HG03571 (cell line): ENCODE results near the gene SMARCA4.

Experiments used
- ATAC-seq: cut with Tn5 transposase; IDR thresholded peaks from one replicate; pipeline ENCODE4 v1.9.1; 2021; ENCODE audit not compliant: unreplicated experiment

Gene SMARCA4

DNA sequence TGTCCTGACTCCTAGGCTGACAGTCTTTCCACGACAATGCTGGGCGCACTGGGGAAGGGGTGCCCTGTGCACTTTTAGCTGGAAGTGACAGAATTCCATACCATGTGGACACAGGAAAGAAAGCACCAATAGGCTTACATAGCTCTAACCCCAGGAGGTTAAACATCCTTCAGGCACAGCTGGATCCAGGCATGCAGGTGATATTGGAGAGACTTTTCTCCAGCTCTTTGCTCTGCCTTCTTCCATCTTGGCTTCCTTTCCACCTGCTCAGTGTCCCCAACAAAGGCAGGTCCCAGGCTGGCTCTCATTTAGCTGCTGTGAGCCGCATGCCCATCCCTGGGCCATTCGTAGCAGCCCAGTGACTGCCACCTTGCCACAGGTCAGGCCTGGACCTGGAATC, 67.3 kb downstream of the SMARCA4 start:
- ATAC-seq = no peak

GRCh38 chr19:11031421-11032070, 70.7 kb downstream of the SMARCA4 start:
- ATAC-seq = no peak

GRCh38 chr19:11033251-11033650, 72.4 kb downstream of the SMARCA4 start:
- no peak for ATAC-seq

DNA sequence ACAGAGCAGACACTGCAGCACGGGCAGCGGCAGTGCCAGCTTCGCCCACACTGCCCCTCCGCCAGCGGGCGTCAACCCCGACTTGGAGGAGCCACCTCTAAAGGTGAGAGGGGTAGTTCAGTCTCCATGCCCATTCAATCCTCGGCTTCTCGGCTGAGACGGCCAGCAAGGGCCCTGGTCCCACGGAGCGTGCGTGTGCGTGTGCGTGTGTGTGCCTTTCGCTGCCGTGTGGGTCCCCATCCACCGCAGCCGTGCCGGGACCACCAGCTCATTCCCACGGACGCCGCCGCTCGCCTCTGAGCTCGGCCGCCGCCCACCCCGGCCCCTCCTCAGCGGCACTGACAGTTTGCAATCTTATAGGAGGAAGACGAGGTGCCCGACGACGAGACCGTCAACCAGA, 72.9 kb downstream of the SMARCA4 start:
- no peak for ATAC-seq

- ATAC-seq = no peak
These were observed 73.8 kb downstream of the SMARCA4 start for GRCh38 chr19:11034449-11035213.

GRCh38 chr19:11035441-11036377, 74.9 kb downstream of the SMARCA4 start:
- ATAC-seq = no peak

GRCh38 chr19:11038511-11038910, 77.7 kb downstream of the SMARCA4 start:
- no peak for ATAC-seq

GRCh38 chr19:11041194-11041593, 80.4 kb downstream of the SMARCA4 start:
- no peak for ATAC-seq

- ATAC-seq = no peak
These were observed 81.3 kb downstream of the SMARCA4 start for GRCh38 chr19:11041966-11042627.

GRCh38 chr19:11044431-11044830, 83.6 kb downstream of the SMARCA4 start:
- no peak for ATAC-seq

- ATAC-seq = no peak
These were observed 84.7 kb downstream of the SMARCA4 start for GRCh38 chr19:11045536-11045935.

GRCh38 chr19:11046605-11047354, 86.0 kb downstream of the SMARCA4 start:
- ATAC-seq = no peak

GRCh38 chr19:11047866-11048265, 87.0 kb downstream of the SMARCA4 start:
- ATAC-seq = no peak

GRCh38 chr19:11050323-11051114, 89.7 kb downstream of the SMARCA4 start:
- no peak for ATAC-seq

- no peak for ATAC-seq
These were observed 93.0 kb downstream of the SMARCA4 start for GRCh38 chr19:11053817-11054195.

DNA sequence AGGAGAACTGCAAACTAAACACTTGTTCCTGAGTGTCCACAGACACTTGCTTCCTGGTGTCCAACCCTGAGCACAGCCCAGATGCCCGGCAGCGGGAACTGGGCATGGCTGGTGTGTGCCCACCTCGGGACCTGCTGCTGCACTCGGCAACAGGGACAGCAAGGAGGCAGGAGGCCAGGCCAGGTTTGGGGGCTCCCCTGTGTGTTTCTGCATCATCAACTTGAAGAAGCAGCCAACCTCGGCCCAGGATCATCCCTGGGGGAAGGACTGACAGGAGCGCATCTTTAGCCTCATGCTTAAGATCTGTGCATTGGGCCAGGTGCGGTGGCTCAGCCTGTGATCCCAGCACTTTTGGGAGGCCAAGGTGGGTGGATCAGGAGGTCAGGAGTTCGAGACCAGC, 93.4 kb downstream of the SMARCA4 start:
- no peak for ATAC-seq

DNA sequence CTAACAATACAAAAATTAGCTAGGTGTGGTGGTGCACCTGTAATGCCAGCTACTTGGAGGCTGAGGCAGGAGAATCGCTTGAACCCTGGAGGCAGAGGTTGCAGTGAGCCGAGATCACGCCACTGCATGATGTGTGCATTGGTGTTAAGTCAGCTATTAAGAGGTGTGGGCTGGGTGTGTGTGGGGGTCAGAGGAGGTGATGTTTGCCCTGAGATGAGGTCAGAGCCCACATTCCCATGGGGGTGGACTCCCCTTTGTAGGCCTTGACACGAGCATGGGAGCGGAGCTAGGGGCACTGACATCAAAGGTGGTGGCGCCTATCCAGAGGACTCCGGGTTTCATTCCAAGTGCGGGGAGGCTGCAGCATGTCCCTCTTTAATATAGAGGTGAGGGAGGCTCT, 93.8 kb downstream of the SMARCA4 start:
- ATAC-seq = no peak

GRCh38 chr19:11058246-11059030, 97.6 kb downstream of the SMARCA4 start:
- ATAC-seq = no peak
